Neural progenitor cell (in vitro differentiated cells): ENCODE measurements around the gene GUCD1.

ENCODE experiments used
- EZH2 ChIP-seq: fragments of 200-600 bp; sonication (generic); IDR thresholded peaks from 2 replicates; pipeline ENCODE4 v1.6.1; 2017; ENCODE audit warnings: antibody characterized with exemption, mild to moderate bottlenecking, moderate library complexity
- EZH2phosphoT487 ChIP-seq: fragments of 200-600 bp; sonication (generic); IDR thresholded peaks from 2 replicates; pipeline ENCODE4 v1.6.1; 2017; ENCODE audit warnings: antibody characterized with exemption
- TF ChIP-seq, protein P1 (sequence below): fragments of 200-600 bp; sonication (generic); IDR thresholded peaks from 2 replicates; pipeline ENCODE4 v1.5.1; 2017; ENCODE audit warnings: antibody characterized with exemption, mild to moderate bottlenecking

DNA sequence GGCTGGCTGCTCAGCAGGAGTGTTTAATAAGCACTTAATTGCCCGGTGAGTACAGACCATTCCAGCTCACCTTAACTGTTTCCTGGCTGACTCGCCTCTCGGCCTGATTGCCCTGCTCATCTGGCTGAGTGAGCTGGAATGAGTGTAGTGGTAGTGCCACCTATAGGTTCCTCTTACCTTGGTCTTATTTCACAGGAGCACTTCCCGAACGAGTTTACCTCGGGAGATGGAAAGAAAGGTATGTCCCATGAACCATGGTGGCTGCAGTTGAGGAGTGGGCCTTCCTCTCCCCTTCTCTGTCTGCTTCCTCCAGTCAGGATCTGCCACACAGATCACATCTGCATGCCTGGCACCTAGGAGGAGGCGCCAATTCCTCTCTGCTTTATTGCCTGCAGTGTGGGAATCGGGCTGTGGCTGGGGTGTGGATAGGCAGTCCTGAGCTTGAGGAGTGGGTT is 33.1 kb downstream of the GUCD1 start:
- TF ChIP-seq, protein P1, sequence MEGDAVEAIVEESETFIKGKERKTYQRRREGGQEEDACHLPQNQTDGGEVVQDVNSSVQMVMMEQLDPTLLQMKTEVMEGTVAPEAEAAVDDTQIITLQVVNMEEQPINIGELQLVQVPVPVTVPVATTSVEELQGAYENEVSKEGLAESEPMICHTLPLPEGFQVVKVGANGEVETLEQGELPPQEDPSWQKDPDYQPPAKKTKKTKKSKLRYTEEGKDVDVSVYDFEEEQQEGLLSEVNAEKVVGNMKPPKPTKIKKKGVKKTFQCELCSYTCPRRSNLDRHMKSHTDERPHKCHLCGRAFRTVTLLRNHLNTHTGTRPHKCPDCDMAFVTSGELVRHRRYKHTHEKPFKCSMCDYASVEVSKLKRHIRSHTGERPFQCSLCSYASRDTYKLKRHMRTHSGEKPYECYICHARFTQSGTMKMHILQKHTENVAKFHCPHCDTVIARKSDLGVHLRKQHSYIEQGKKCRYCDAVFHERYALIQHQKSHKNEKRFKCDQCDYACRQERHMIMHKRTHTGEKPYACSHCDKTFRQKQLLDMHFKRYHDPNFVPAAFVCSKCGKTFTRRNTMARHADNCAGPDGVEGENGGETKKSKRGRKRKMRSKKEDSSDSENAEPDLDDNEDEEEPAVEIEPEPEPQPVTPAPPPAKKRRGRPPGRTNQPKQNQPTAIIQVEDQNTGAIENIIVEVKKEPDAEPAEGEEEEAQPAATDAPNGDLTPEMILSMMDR = peak; percentile 56
- no peak for TF ChIP-seq EZH2
- TF ChIP-seq EZH2phosphoT487 = no peak
